Thyroid gland (tissue), 4 donors: Measurements from ENCODE around the gene OGA. TPM values are rescaled to one million over a fixed set of nuclear protein-coding genes. Genes with fewer than 3 reads are reported as not detected.

Source experiments
- DNase-seq, 2 donors: peaks; one replicate each; pipeline ENCODE4 v3.0.0-alpha.2; 2019
- H3K27ac ChIP-seq, 3 donors: fragments of 200-600 bp; sonication (generic); 1 replicate in 2 of 3; 2 replicates in 1 of 3; pipeline ENCODE4 v1.5.1; 2016 to 2019; ENCODE audit warnings: mild to moderate bottlenecking in 1 of 3, moderate library complexity in 1 of 3
- H3K27me3 ChIP-seq: fragments of 200-600 bp; sonication (generic); one replicate; pipeline ENCODE4 v1.5.1; 2019
- H3K36me3 ChIP-seq, 2 donors: fragments of 200-600 bp; sonication (generic); one replicate each; pipeline ENCODE4 v1.5.1; 2016 to 2019
- H3K4me1 ChIP-seq, 2 donors: fragments of 200-600 bp; sonication (generic); one replicate each; pipeline ENCODE4 v1.5.1; 2017 to 2019
- H3K4me3 ChIP-seq, 3 donors: fragments of 200-600 bp; sonication (generic); replicated peaks in 1 of 3; 1 replicate in 2 of 3; 2 replicates in 1 of 3; pipeline ENCODE4 v1.5.1; 2016; ENCODE audit warnings: mild to moderate bottlenecking in 1 of 3
- H3K9me3 ChIP-seq: fragments of 200-600 bp; sonication (generic); one replicate; pipeline ENCODE4 v1.5.1; 2017
- CTCF ChIP-seq, 6 experiments: fragments of 200-600 bp in 3 of 6; fragments of 450-650 bp in 3 of 6; sonication (generic) in 3 of 6; IDR thresholded peaks; one replicate each; pipeline ENCODE4 v1.5.1; 2016 to 2019; ENCODE audit warnings: antibody characterized with exemption in 6 of 6, mild to moderate bottlenecking in 2 of 6, inconsistent platforms in 1 of 6, moderate library complexity in 1 of 6
- POLR2A ChIP-seq, 2 donors: fragments of 450-650 bp; IDR thresholded peaks; one replicate each; pipeline ENCODE4 v1.6.1; 2017; ENCODE audit warnings: antibody characterized with exemption in 2 of 2, mild to moderate bottlenecking in 2 of 2, moderate library complexity in 1 of 2
- WGBS, 2 donors: methylation state at CpG; one replicate each; pipeline ENCODE4 v1.1.5; 2017; 5-methylcytosine and 5-hydroxymethylcytosine counted together
- intact Hi-C: fragments of 100-400 bp; cut with DNase I; formaldehyde crosslinking; loops from one replicate; pipeline ENCODE4 v1.15.1; 2023
- total RNA-seq, 4 donors: library from RNA; depleted of rRNA; stranded (reverse); fragments of >200 nt; gene quantifications; one replicate each; pipeline ENCODE4 v1.2.3, GENCODE V29; 2016

The OGA gene
- total RNA-seq, 4 donors from 2014 or later = 114 to 205 (median 157) TPM

- DNase-seq = no peak
- Histone ChIP-seq H3K27ac (no peak overlapping the region), H3K4me3 (peak overlapping the region in 1 of 3 donors; percentile 84), H3K36me3 (peaks cover 6 to 12% of the 10 kb centered on the region in 2 donors), H3K27me3 (no peaks in the 10 kb centered on the region), H3K9me3 (no peaks in the 10 kb centered on the region), H3K4me1 (peaks cover 22 to 25% of the 10 kb centered on the region in 2 donors)
- TF ChIP-seq POLR2A (IDR thresholded peaks at IDR 0.05) (no peak), CTCF (IDR thresholded peaks at IDR 0.05) (no peak)
- intact Hi-C loops = no loop called here
- WGBS, 2 donors = 55 to 58% methylated on average over 8 of the region's 8 CpGs
Observed at GRCh38 chr10:101814466-101815071, 3.7 kb downstream of the OGA start.

- intact Hi-C loops = no loop called here
- H3K4me3 ChIP-seq = no peak overlapping the region
- H3K4me1 ChIP-seq = peaks cover 18 to 25% of the 10 kb centered on the region in 2 donors
- 92 to 96% methylated on average over 4 of the region's 4 CpGs for WGBS, 2 donors
- H3K9me3 ChIP-seq = no peaks in the 10 kb centered on the region
- H3K27me3 ChIP-seq = no peaks in the 10 kb centered on the region
- no peak for TF ChIP-seq CTCF (IDR thresholded peaks at IDR 0.05)
- TF ChIP-seq POLR2A (IDR thresholded peaks at IDR 0.05) = no peak
- H3K36me3 ChIP-seq = peaks cover 19 to 22% of the 10 kb centered on the region in 2 donors
- H3K27ac ChIP-seq = no peak overlapping the region
- no peak for DNase-seq
Observed at GRCh38 chr10:101812606-101813005, 5.6 kb downstream of the OGA start.

- intact Hi-C loops = no loop called here
- Histone ChIP-seq H3K27ac (no peak overlapping the region), H3K4me3 (no peak overlapping the region), H3K27me3 (no peaks in the 10 kb centered on the region), H3K4me1 (no peaks in the 10 kb centered on the region), H3K9me3 (no peaks in the 10 kb centered on the region), H3K36me3 (peaks cover 67 to 72% of the 10 kb centered on the region in 2 donors)
- 76 to 92% methylated on average over 1 of the region's 1 CpG for WGBS, 2 donors
- TF ChIP-seq CTCF (IDR thresholded peaks at IDR 0.05) = no peak
- no peak for TF ChIP-seq POLR2A (IDR thresholded peaks at IDR 0.05)
- DNase-seq = no peak
Observed at GRCh38 chr10:101807158-101807557, 11.1 kb downstream of the OGA start.

GRCh38 chr10:101803511-101803910 lies 14.7 kb downstream of the OGA start:
- no peaks in the 10 kb centered on the region for H3K9me3 ChIP-seq
- 78 to 89% methylated on average over 4 of the region's 4 CpGs for WGBS, 2 donors
- no peak for DNase-seq
- no peaks in the 10 kb centered on the region for H3K4me1 ChIP-seq
- H3K4me3 ChIP-seq = no peak overlapping the region
- intact Hi-C loops = no loop called here
- peaks cover 81 to 89% of the 10 kb centered on the region in 2 donors for H3K36me3 ChIP-seq
- no peak overlapping the region for H3K27ac ChIP-seq
- no peak for TF ChIP-seq CTCF (IDR thresholded peaks at IDR 0.05)
- TF ChIP-seq POLR2A (IDR thresholded peaks at IDR 0.05) = no peak
- no peaks in the 10 kb centered on the region for H3K27me3 ChIP-seq

GRCh38 chr10:101797403-101798059 lies 20.7 kb downstream of the OGA start:
- Histone ChIP-seq H3K4me3 (no peak overlapping the region), H3K9me3 (no peaks in the 10 kb centered on the region), H3K4me1 (no peaks in the 10 kb centered on the region), H3K27me3 (no peaks in the 10 kb centered on the region), H3K36me3 (peaks cover 83 to 93% of the 10 kb centered on the region in 2 donors), H3K27ac (no peak overlapping the region)
- WGBS, 2 donors = 81% methylated on average over 4 of the region's 4 CpGs
- intact Hi-C loops = no loop called here
- TF ChIP-seq POLR2A (IDR thresholded peaks at IDR 0.05) (no peak), CTCF (IDR thresholded peaks at IDR 0.05) (no peak)
- DNase-seq = no peak
